Measurements from ENCODE around the gene CCDC87.
A peak's percentile ranks its signal among the peaks of the same experiment; 100 is the strongest.
"Not testable (repeated sequence)": the region's sequence is repeated elsewhere in the genome, so short reads cannot be mapped to it uniquely, and the experiment has no call there.

CCDC87 gene

GRCh38 chr11:66616379-66617154 is 23.7 kb upstream of the CCDC87 start, which contains the start of gene RBM14:
TSS of gene RBM14 (plus strand) at chr11:66616630. CDS start at chr11:66616721, 91 bp downstream.
- peak; percentile 99 for DNase-seq (ENCODE audit: low spot score)

- no peak for DNase-seq (ENCODE audit: low spot score)
Observed at GRCh38 chr11:66614073-66614472, 21.2 kb upstream of the CCDC87 start.

GRCh38 chr11:66612458-66612857 is 19.6 kb upstream of the CCDC87 start:
- DNase-seq (ENCODE audit: low spot score): no peak

GRCh38 chr11:66609721-66610617 is 17.1 kb upstream of the CCDC87 start:
- DNase-seq (ENCODE audit: low spot score): no peak

- DNase-seq (ENCODE audit: low spot score): peak; percentile 66
Observed at GRCh38 chr11:66607126-66607834, 14.4 kb upstream of the CCDC87 start.

GRCh38 chr11:66606608-66607007 is 13.7 kb upstream of the CCDC87 start:
- DNase-seq (ENCODE audit: low spot score): not testable (repeated sequence)

GRCh38 chr11:66604155-66604554 is 11.3 kb upstream of the CCDC87 start:
- DNase-seq (ENCODE audit: low spot score): no peak

GRCh38 chr11:66603072-66603471 is 10.2 kb upstream of the CCDC87 start:
- DNase-seq (ENCODE audit: low spot score): no peak

- DNase-seq (ENCODE audit: low spot score): no peak
Observed at GRCh38 chr11:66600631-66601233, 7.9 kb upstream of the CCDC87 start.

- no peak for DNase-seq (ENCODE audit: low spot score)
Observed at GRCh38 chr11:66600219-66600618, 7.4 kb upstream of the CCDC87 start.

- DNase-seq (ENCODE audit: low spot score): no peak
Observed at GRCh38 chr11:66598993-66599392, 6.1 kb upstream of the CCDC87 start.

GRCh38 chr11:66595245-66595904 is 2.5 kb upstream of the CCDC87 start:
- DNase-seq (ENCODE audit: low spot score): no peak

- no peak for DNase-seq (ENCODE audit: low spot score)
Observed at GRCh38 chr11:66593650-66594049, 787 bp upstream of the CCDC87 start.

GRCh38 chr11:66593303-66593635 is 406 bp upstream of the CCDC87 start:
- DNase-seq (ENCODE audit: low spot score): no peak

- no peak for DNase-seq (ENCODE audit: low spot score)
Observed at GRCh38 chr11:66591175-66591574, 1.7 kb downstream of the CCDC87 start.

GRCh38 chr11:66589996-66590675 is 2.7 kb downstream of the CCDC87 start:
- no peak for DNase-seq (ENCODE audit: low spot score)

GRCh38 chr11:66589315-66589714 is 3.5 kb downstream of the CCDC87 start:
- DNase-seq (ENCODE audit: low spot score): not testable (repeated sequence)

- no peak for DNase-seq (ENCODE audit: low spot score)
Observed at GRCh38 chr11:66586136-66586535, 6.7 kb downstream of the CCDC87 start.

- DNase-seq (ENCODE audit: low spot score): not testable (repeated sequence)
Observed at GRCh38 chr11:66585447-66585846, 7.4 kb downstream of the CCDC87 start.

GRCh38 chr11:66582565-66583147 is 10.2 kb downstream of the CCDC87 start:
- DNase-seq (ENCODE audit: low spot score): not testable (repeated sequence)
